Parietal lobe (tissue), 1 donor: ENCODE results near the gene NLRC5. TPM values are rescaled to one million over a fixed set of nuclear protein-coding genes. Genes with fewer than 3 reads are reported as not detected.

ENCODE experiments used
- total RNA-seq: library from RNA; depleted of rRNA; stranded (reverse); fragments of >200 nt; gene quantifications from one replicate; pipeline ENCODE4 v1.2.3, GENCODE V29; 2014

NLRC5 gene, protein sequence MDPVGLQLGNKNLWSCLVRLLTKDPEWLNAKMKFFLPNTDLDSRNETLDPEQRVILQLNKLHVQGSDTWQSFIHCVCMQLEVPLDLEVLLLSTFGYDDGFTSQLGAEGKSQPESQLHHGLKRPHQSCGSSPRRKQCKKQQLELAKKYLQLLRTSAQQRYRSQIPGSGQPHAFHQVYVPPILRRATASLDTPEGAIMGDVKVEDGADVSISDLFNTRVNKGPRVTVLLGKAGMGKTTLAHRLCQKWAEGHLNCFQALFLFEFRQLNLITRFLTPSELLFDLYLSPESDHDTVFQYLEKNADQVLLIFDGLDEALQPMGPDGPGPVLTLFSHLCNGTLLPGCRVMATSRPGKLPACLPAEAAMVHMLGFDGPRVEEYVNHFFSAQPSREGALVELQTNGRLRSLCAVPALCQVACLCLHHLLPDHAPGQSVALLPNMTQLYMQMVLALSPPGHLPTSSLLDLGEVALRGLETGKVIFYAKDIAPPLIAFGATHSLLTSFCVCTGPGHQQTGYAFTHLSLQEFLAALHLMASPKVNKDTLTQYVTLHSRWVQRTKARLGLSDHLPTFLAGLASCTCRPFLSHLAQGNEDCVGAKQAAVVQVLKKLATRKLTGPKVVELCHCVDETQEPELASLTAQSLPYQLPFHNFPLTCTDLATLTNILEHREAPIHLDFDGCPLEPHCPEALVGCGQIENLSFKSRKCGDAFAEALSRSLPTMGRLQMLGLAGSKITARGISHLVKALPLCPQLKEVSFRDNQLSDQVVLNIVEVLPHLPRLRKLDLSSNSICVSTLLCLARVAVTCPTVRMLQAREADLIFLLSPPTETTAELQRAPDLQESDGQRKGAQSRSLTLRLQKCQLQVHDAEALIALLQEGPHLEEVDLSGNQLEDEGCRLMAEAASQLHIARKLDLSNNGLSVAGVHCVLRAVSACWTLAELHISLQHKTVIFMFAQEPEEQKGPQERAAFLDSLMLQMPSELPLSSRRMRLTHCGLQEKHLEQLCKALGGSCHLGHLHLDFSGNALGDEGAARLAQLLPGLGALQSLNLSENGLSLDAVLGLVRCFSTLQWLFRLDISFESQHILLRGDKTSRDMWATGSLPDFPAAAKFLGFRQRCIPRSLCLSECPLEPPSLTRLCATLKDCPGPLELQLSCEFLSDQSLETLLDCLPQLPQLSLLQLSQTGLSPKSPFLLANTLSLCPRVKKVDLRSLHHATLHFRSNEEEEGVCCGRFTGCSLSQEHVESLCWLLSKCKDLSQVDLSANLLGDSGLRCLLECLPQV (N-terminal part only)
- total RNA-seq = 5.9 TPM

DNA sequence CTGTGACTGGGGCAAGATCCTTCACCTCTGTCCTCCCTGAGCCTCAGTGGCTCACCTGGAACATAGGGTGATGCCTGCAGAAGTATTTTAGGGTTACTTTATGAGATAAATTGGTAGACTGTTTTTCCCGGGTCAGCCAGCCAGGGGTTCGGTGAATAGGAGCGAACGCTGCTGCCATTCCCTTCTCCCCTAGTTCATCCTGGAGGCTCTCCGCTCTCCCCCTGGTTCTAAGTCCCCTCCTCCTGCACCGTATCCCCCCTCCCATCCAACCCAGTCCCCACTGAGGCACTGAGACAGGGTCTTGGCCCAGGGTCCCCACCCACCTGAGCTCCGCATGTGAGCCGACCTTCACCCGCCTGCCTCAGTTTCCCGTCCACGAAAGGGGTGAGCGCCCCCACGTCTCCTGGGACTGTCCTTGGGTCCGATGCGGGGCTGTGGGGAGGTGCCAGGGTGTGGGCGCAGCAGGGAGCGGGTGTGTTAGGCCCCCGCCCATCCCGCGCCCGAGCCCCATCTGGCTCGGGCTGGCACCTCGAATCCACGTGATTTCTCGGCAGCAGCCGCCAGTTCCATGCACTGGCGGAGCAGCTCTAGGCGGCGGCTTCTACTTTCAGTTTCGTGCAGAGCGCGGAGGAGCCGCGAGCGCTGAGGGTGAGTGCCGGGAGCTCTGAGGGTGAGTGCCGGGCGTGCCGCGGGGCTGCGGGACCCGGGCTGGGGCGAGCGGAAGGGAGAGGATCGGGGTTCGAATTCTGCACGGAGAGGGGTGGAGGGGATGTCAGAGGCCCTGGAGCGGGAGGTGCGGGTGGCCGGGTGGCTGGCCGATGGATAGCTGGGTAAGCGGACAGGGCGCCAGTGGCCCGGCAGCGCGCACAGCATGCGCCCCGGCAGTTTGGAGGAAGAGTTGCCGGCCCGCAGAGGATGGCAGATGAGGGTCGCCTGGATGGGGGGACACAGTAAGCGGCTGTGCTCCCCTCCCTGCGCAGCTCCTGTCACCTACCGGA, at the start of gene NLRC5:
TSS of gene NLRC5 (plus strand) at position 610 of the 998 bp plus-strand sequence. CDS start 31,156 bp downstream, outside the sequence.

DNA sequence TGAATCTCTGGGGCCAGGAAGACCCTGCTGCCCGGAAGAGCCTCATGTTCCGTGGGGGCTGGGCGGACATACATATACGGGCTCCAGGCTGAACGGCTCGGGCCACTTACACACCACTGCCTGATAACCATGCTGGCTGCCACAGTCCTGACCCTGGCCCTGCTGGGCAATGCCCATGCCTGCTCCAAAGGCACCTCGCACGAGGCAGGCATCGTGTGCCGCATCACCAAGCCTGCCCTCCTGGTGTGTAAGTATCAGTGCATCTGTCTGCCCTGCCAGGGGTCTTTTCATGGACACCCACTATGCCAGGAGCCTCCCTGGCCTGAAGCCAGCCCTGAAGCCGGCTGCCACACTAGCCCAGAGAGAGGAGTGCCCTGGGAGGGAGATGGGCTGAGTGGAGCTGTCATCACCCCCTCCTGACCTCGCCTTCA, 27.5 kb upstream of the NLRC5 start, which contains the start of gene CETP:
TSS of gene CETP (plus strand) at position 100 of the 431 bp plus-strand sequence. CDS start at position 130, 30 bp downstream.

DNA sequence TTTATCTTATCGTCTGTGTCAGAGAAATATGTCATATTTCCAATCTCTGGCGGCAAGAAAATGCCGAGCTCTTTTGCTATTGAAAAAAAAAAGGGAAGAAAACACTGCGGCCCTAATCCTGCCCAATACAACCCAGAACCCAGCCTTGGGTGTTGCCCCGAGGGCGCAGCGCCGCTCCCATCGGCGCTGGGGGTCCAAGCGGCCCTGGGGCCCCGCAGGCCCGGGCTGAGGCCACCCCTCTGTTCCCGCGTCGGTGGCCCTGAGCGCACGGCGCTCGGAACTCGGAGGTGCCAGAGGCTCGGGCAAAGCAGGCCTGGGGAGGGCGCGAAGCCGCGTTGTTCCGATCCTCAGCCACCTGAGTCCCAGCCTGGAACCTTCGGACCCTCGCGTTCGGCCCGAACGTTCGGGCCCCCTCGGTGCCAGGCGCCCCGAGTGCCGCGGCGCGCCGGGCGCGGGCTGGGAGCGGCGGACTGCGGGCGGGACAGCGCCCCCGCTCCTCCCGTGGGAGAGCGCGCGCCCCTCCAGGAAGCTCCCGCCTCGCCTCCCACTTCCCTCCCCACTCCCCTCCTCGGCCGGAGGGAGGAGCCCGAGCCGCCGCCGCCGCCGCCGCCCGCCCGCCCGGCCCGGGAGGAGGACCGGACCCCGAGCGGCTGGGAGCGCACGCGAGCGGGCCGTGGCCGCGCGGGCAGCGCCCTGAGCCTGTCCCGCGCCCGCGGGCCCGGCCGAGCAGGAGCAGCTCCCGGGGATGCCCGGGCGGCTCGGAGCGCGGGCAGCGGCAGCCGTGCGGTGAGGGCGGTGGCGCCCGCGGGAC, 102.8 kb downstream of the NLRC5 start, which contains the start of gene CPNE2:
TSS of gene CPNE2 (plus strand) at position 609 of the 811 bp plus-strand sequence. CDS start 18,160 bp downstream, outside the sequence.

Other genes with a start within 250 kb of the NLRC5 start
- gene SLC12A3, start 124.3 kb upstream of the NLRC5 start, total RNA-seq = not detected
- gene HERPUD1, start 57.4 kb upstream of the NLRC5 start, total RNA-seq = 53.8 TPM
- gene CETP, start 27.6 kb upstream of the NLRC5 start, total RNA-seq = 0.94 TPM
- gene CPNE2, start 103.0 kb downstream of the NLRC5 start, total RNA-seq = 51.3 TPM
- 101 TPM for gene PSME3IP1, start 196.5 kb downstream of the NLRC5 start, total RNA-seq
- gene RSPRY1, start 196.8 kb downstream of the NLRC5 start, total RNA-seq = 98.6 TPM